ENCODE measurements around the gene SPATA6L.

The SPATA6L gene

GRCh38 chr9:4604678-4605095 lies 61.6 kb downstream of the SPATA6L start:
- no peak overlapping the region for H2AFZ ChIP-seq (ENCODE audit: low read length)
- H3K36me3 ChIP-seq (ENCODE audit: insufficient read depth, low read length) = no peaks in the 10 kb centered on the region
- H3K4me1 ChIP-seq (ENCODE audit: insufficient read depth, low read length, poor library complexity, severe bottlenecking) = no peaks in the 10 kb centered on the region
- no peaks in the 10 kb centered on the region for H3K79me2 ChIP-seq (ENCODE audit: insufficient read depth, low read length)
- H3K9ac ChIP-seq (ENCODE audit: low read depth, low read length, poor library complexity, severe bottlenecking) = no peak overlapping the region
- TF ChIP-seq EZH2phosphoT487 (IDR thresholded peaks at IDR 0.05; ENCODE audit: borderline replicate concordance) (no peak), CTCF (conservative IDR thresholded peaks at IDR 0.05; ENCODE audit: low read length) (peak; percentile 81)
- H3K9me2 ChIP-seq (replicated peaks; ENCODE audit: low read depth, low read length) = no peaks in the 10 kb centered on the region
- H3K4me3 ChIP-seq (ENCODE audit: low read length, poor library complexity, severe bottlenecking) = no peak overlapping the region
- peaks cover 41% of the 10 kb centered on the region for H3K27me3 ChIP-seq (ENCODE audit: insufficient read depth, low read length, poor library complexity, severe bottlenecking)
- H3K9me3 ChIP-seq (ENCODE audit: insufficient read depth, low read depth, low read length) = no peaks in the 10 kb centered on the region
- no peak overlapping the region for H3K4me2 ChIP-seq (ENCODE audit: low read depth, low read length, poor library complexity, severe bottlenecking)
- no peaks in the 10 kb centered on the region for H3F3A ChIP-seq (ENCODE audit: low read depth)
- H4K20me1 ChIP-seq (ENCODE audit: insufficient read depth, low read length, poor library complexity, severe bottlenecking) = no peaks in the 10 kb centered on the region

- Histone ChIP-seq H3K4me1 (ENCODE audit: insufficient read depth, low read length, poor library complexity, severe bottlenecking) (no peaks in the 10 kb centered on the region), H3K79me2 (ENCODE audit: insufficient read depth, low read length) (no peaks in the 10 kb centered on the region), H3K9me3 (ENCODE audit: insufficient read depth, low read depth, low read length) (no peaks in the 10 kb centered on the region), H3K4me3 (ENCODE audit: low read length, poor library complexity, severe bottlenecking) (no peak overlapping the region), H3K4me2 (ENCODE audit: low read depth, low read length, poor library complexity, severe bottlenecking) (no peak overlapping the region), H4K20me1 (ENCODE audit: insufficient read depth, low read length, poor library complexity, severe bottlenecking) (no peaks in the 10 kb centered on the region), H3K9me2 (replicated peaks; ENCODE audit: low read depth, low read length) (no peaks in the 10 kb centered on the region), H2AFZ (ENCODE audit: low read length) (no peak overlapping the region), H3K27me3 (ENCODE audit: insufficient read depth, low read length, poor library complexity, severe bottlenecking) (peaks cover 41% of the 10 kb centered on the region), H3F3A (ENCODE audit: low read depth) (no peaks in the 10 kb centered on the region), H3K36me3 (ENCODE audit: insufficient read depth, low read length) (no peaks in the 10 kb centered on the region), H3K9ac (ENCODE audit: low read depth, low read length, poor library complexity, severe bottlenecking) (no peak overlapping the region)
- TF ChIP-seq EZH2phosphoT487 (IDR thresholded peaks at IDR 0.05; ENCODE audit: borderline replicate concordance) (no peak), CTCF (conservative IDR thresholded peaks at IDR 0.05; ENCODE audit: low read length) (no peak)
Measured at GRCh38 chr9:4603830-4604229, 62.5 kb downstream of the SPATA6L start.

GRCh38 chr9:4600368-4600767 lies 65.9 kb downstream of the SPATA6L start:
- H3K9me3 ChIP-seq (ENCODE audit: insufficient read depth, low read depth, low read length) = no peaks in the 10 kb centered on the region
- H2AFZ ChIP-seq (ENCODE audit: low read length) = no peak overlapping the region
- no peak overlapping the region for H3K9ac ChIP-seq (ENCODE audit: low read depth, low read length, poor library complexity, severe bottlenecking)
- no peak overlapping the region for H3K4me2 ChIP-seq (ENCODE audit: low read depth, low read length, poor library complexity, severe bottlenecking)
- TF ChIP-seq EZH2phosphoT487 (IDR thresholded peaks at IDR 0.05; ENCODE audit: borderline replicate concordance) = no peak
- TF ChIP-seq CTCF (conservative IDR thresholded peaks at IDR 0.05; ENCODE audit: low read length) = no peak
- no peaks in the 10 kb centered on the region for H3K36me3 ChIP-seq (ENCODE audit: insufficient read depth, low read length)
- no peaks in the 10 kb centered on the region for H3K79me2 ChIP-seq (ENCODE audit: insufficient read depth, low read length)
- peaks cover 40% of the 10 kb centered on the region for H3K27me3 ChIP-seq (ENCODE audit: insufficient read depth, low read length, poor library complexity, severe bottlenecking)
- no peaks in the 10 kb centered on the region for H4K20me1 ChIP-seq (ENCODE audit: insufficient read depth, low read length, poor library complexity, severe bottlenecking)
- H3K9me2 ChIP-seq (replicated peaks; ENCODE audit: low read depth, low read length) = no peaks in the 10 kb centered on the region
- no peaks in the 10 kb centered on the region for H3F3A ChIP-seq (ENCODE audit: low read depth)
- H3K4me1 ChIP-seq (ENCODE audit: insufficient read depth, low read length, poor library complexity, severe bottlenecking) = no peaks in the 10 kb centered on the region
- no peak overlapping the region for H3K4me3 ChIP-seq (ENCODE audit: low read length, poor library complexity, severe bottlenecking)

All from Loucy (cell line).